ENCODE data around the gene FABP2. TPM values are rescaled to one million over a fixed set of nuclear protein-coding genes. Genes with fewer than 3 reads are reported as not detected.
"Not testable (repeated sequence)": the region's sequence is repeated elsewhere in the genome, so short reads cannot be mapped to it uniquely, and the experiment has no call there.

Gene FABP2
- polyA plus RNA-seq, 6 donors from 2014 or later: not detected

DNA sequence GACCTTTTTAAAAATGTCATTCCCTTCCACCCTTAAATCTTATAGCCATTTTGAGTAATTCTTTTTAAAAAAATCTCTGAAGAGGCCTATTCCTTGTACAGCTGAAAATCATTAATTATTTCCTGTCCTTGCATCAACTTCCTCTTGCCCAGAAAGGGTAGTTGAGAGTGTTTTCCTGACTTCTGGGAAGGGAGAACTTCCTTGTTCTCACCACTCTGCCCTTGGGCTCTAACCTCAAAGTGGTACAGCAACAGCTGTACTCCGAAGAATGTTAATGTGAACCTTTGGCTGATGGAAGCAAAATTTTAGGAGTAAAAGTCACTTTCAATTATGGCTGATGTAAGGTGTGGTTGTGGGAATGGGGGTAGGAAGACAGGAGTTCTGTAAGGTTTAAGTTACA lies 15.1 kb upstream of the FABP2 start:
- no peak for DNase-seq
- Mint-ChIP-seq H3K4me3 (no peak overlapping the region), H3K36me3 (no peaks in the 10 kb centered on the region), H3K27ac (no peak overlapping the region), H3K9me3 (no peaks in the 10 kb centered on the region), H3K4me1 (peaks cover 0 to 3% (median 0%) of the 10 kb centered on the region in 3 donors), H3K27me3 (peaks cover 0 to 6% (median 0%) of the 10 kb centered on the region in 3 donors)
- no peak for ATAC-seq (ENCODE audit: low read depth in 2 of 2)

DNA sequence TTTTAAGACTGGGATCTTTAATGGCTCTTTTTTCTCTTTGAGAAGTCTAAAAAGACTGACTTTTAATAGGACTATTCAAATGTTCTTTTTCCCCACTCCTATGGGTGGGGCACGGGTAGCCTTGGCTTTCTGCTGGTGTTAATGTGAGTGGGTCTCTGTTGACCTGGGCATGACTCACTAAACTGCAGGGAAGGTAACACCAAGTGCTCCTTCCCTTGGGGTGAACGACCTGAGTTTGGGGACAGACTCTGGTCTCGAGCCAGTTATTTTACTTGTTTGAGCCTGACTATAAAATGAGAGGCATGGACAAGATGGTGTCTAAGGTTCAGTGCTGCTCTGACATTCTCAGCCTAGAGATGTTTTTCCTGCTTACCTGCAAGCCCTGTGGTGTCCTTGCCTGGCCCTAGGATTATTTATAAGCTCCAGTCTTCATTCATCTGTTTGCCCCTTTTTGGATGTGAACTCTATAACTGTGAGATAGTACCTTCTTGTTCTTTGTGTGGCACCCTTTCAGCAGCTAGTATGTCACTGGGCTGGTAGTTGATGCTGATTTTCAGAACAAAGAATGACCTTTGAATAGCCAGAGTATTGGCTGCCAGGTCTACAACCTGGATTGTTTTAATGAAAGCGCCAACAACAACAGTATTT lies 14.5 kb upstream of the FABP2 start:
- H3K9me3 Mint-ChIP-seq; H3K36me3 Mint-ChIP-seq; H3K27ac Mint-ChIP-seq; H3K4me1 Mint-ChIP-seq; DNase-seq; H3K27me3 Mint-ChIP-seq; ATAC-seq (ENCODE audit: low read depth in 2 of 2); H3K4me3 Mint-ChIP-seq: not testable (repeated sequence)

DNA sequence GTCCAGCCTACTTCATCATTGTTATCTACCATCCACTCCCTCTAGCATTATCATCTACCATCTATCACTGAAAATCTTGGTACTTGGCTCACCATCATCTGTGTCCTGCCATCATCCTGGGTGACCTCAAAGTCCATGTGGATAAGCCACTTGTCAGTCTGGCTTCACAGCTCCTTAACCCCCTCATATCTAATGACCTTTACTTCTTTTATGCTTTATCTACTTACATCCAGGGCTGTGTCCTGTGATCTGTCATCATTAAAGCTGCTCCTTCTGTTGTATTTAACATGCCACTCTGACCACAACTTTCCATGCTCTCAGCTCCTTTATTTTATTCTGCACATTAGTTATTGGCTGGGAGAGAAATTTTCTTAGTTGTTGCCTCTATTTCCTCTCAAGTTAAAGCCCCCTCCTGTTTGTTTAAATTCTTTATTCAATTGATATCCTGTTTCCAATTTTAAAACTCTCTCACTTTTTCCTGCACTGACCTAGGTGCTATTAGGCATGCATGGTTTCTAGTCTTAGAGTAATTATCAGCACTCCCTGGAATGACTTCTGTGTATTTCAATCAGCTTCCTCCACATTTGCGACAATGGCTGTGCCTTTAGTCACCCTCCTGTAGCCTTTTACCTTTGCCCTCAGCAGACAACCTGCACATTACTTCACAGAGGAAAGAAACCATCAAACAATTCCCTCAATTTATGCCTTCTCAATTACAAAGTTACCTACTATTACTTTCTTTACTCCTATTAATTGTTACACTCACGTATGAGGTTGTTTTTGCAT lies 8.1 kb upstream of the FABP2 start:
- Mint-ChIP-seq H3K27ac (peak overlapping the region in 1 of 6 donors; percentile 4), H3K9me3 (peaks cover 0 to 4% (median 2%) of the 10 kb centered on the region in 7 donors), H3K36me3 (no peaks in the 10 kb centered on the region), H3K4me3 (no peak overlapping the region), H3K27me3 (peaks cover 0 to 28% (median 25%) of the 10 kb centered on the region in 3 donors), H3K4me1 (no peaks in the 10 kb centered on the region)
- DNase-seq (no peak), ATAC-seq (ENCODE audit: low read depth in 2 of 2) (no peak)

DNA sequence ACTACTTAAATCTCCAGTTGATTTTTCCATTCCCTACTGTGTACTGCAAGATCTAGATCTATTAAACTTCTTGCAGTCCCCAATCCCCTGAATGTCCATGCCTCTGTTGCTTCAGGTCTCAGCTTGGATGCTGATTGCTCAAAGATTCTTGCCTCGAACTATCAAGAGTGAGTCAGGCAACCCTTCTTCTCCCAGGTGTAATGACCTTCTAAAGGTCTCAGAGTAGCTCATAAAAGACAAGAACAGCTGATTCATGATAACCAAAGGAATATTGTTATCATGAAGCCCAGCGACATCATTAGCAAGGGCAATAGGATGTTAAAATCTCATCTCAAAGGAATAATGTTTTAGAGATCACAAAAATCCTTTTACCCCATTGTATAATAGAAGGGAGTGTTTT lies 6.8 kb upstream of the FABP2 start:
- Mint-ChIP-seq H3K27me3 (peaks cover 0 to 28% (median 25%) of the 10 kb centered on the region in 3 donors), H3K4me1 (no peaks in the 10 kb centered on the region), H3K27ac (no peak overlapping the region), H3K36me3 (no peaks in the 10 kb centered on the region), H3K4me3 (no peak overlapping the region), H3K9me3 (peaks cover 0 to 4% (median 2%) of the 10 kb centered on the region in 7 donors)
- no peak for ATAC-seq (ENCODE audit: low read depth in 2 of 2)
- DNase-seq: no peak

DNA sequence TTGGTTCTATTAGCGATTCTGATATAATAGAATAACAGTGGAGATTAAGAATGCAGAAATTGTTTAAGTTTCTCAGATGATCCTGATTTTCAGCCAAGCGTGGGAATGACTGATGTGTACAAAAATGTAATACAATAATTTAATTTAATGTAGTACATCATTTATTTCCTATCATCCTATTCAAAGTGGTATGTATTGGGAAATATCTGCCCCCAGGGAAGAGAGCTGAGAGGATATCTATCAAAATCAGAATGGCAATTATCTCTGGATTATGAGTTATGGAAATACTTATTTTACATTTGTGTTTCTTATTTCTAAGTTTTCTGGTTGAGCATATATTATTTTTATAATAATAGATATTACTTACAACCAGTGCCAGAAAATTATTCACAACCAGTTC lies 3.9 kb downstream of the FABP2 start:
- no peak for DNase-seq
- no peak overlapping the region for H3K27ac Mint-ChIP-seq
- peaks cover 0 to 14% (median 5%) of the 10 kb centered on the region in 3 donors for H3K27me3 Mint-ChIP-seq
- ATAC-seq (ENCODE audit: low read depth in 2 of 2): no peak
- no peak overlapping the region for H3K4me3 Mint-ChIP-seq
- H3K9me3 Mint-ChIP-seq: no peaks in the 10 kb centered on the region
- H3K4me1 Mint-ChIP-seq: no peaks in the 10 kb centered on the region
- no peaks in the 10 kb centered on the region for H3K36me3 Mint-ChIP-seq

DNA sequence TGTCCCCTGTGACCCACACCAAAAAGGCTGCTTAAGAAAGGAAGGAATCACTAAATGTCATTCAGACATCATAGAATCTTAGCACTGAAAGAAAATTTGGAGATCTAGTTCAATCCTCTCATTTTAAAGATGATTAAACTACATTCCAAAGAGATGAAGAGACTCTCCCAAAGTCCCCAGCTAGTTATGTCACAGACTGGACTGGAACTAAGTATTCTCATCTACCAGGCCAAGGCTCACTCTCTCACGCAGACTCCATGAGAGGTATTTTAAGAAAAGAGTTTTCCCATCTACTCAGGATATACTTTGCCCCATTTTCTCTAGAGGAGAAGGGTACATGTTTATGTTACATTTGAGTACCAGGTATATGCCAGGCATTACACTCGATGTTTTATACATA lies 6.9 kb downstream of the FABP2 start:
- H3K9me3 Mint-ChIP-seq: no peaks in the 10 kb centered on the region
- H3K4me1 Mint-ChIP-seq: no peaks in the 10 kb centered on the region
- no peak for DNase-seq
- peak overlapping the region in 1 of 6 donors; percentile 34 for H3K27ac Mint-ChIP-seq
- no peaks in the 10 kb centered on the region for H3K36me3 Mint-ChIP-seq
- H3K4me3 Mint-ChIP-seq: no peak overlapping the region
- ATAC-seq (ENCODE audit: low read depth in 2 of 2): no peak
- H3K27me3 Mint-ChIP-seq: peaks cover 0 to 10% (median 5%) of the 10 kb centered on the region in 3 donors

DNA sequence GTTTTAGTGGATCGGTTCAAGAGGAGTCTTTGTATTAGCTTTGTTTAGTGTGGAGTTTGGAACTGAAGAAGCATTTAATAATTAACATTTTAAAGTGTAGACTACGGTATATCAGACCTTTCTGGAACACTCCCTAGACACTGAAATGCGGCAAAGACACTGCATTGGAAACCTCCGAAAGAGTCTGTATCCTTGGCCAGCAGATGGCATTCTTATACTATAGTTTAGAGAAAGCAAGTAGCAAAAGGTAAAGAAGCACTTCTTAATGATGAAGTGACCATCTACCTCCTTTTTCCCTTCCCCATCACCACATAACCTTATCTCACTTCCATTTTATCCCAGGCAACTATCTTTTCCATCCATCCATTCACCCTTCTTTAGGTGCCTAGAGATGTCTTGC lies 7.6 kb downstream of the FABP2 start:
- Mint-ChIP-seq H3K27me3 (peaks cover 0 to 10% (median 5%) of the 10 kb centered on the region in 3 donors), H3K36me3 (no peaks in the 10 kb centered on the region), H3K9me3 (no peaks in the 10 kb centered on the region), H3K27ac (peak overlapping the region in 1 of 6 donors; percentile 19), H3K4me3 (no peak overlapping the region), H3K4me1 (no peaks in the 10 kb centered on the region)
- ATAC-seq (ENCODE audit: low read depth in 2 of 2) (peak; percentile 35 to 52), DNase-seq (peak; percentile 30)

DNA sequence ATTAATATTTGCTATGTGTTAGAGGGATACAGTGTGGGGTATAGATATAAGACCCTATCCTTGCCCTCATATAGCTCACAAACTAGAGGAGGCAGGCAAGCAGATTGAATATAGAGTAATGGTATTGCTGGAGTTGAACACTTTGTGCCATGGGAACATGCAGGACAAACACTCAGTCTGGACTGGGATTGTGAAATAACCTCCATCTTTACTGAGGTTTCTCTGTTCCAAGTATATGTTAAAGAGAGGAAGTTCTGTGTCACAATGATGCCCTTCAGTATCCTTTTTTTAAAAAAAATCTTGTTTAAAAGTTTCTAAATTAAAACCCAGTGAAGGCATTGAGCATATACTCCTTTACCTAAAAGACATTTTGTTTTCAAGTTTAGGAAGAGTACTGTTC lies 8.7 kb downstream of the FABP2 start:
- Mint-ChIP-seq H3K4me3 (no peak overlapping the region), H3K9me3 (no peaks in the 10 kb centered on the region), H3K27me3 (peaks cover 0 to 10% (median 5%) of the 10 kb centered on the region in 3 donors), H3K27ac (peak overlapping the region in 1 of 6 donors; percentile 37), H3K4me1 (no peaks in the 10 kb centered on the region), H3K36me3 (no peaks in the 10 kb centered on the region)
- no peak for DNase-seq
- no peak for ATAC-seq (ENCODE audit: low read depth in 2 of 2)

DNA sequence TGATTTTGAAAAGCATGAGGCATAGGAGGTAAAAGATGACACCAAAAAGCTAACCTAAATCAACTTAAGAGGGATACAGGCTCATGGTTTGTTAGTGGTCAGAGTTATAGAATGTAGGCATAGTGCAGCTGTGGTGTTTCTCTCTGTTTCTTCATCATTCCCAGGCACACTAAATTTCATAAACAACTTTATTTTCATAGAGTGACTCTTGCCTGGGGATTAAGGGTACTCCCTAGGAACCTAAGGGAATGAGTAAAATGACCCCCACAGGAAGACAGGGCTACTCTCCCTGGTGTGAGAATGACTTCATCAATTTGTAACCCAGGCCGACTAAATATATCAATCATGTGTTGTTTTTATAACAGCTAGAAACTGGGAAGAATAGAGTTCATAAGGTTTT lies 11.1 kb downstream of the FABP2 start:
- no peak overlapping the region for H3K27ac Mint-ChIP-seq
- H3K27me3 Mint-ChIP-seq: peaks cover 0 to 6% (median 5%) of the 10 kb centered on the region in 3 donors
- no peak for DNase-seq
- no peak overlapping the region for H3K4me3 Mint-ChIP-seq
- no peaks in the 10 kb centered on the region for H3K9me3 Mint-ChIP-seq
- H3K4me1 Mint-ChIP-seq: no peaks in the 10 kb centered on the region
- no peak for ATAC-seq (ENCODE audit: low read depth in 2 of 2)
- H3K36me3 Mint-ChIP-seq: no peaks in the 10 kb centered on the region

DNA sequence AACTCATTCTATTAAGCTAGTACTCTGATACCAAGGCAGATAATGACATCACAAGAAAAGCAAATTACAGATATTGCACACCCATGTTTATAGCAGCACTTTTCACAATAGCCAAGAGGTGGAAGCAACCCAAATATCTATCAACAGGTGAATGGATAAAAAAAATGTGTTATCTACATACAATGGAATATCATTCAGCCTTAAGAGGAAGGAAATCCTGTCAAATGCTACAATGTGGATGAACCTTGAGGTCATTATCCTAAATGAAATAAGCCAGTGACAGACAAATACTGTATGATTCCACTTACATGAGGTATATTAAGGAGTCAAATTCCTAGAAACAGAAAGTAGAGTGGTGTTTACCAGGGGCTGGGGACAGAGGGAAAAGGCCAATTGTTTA lies 14.3 kb downstream of the FABP2 start:
- ATAC-seq (ENCODE audit: low read depth in 2 of 2): no peak
- DNase-seq: no peak
- H3K9me3 Mint-ChIP-seq: peaks cover 0 to 3% (median 0%) of the 10 kb centered on the region in 7 donors
- no peak overlapping the region for H3K4me3 Mint-ChIP-seq
- peaks cover 0 to 5% (median 0%) of the 10 kb centered on the region in 3 donors for H3K27me3 Mint-ChIP-seq
- H3K27ac Mint-ChIP-seq: no peak overlapping the region
- H3K4me1 Mint-ChIP-seq: peaks cover 0 to 4% (median 0%) of the 10 kb centered on the region in 3 donors
- no peaks in the 10 kb centered on the region for H3K36me3 Mint-ChIP-seq

DNA sequence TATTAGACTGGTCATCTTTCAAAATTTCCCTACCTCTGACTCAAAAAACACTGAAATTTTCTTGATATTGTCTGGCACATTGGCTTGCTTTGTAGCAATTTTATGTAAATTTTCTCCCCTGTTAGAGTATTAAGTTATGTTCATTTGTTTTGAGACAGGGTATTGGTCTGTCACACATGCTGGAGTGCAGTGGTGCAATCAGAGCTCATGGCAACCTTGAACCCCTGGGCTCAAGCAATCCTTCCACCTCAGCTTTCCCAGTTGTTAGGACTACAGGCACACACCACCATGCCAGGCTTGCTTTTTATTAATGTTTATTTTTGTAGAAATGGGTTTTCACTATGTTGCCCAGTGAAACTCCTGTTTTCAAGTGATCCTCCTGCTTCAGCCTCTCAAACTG lies 17.5 kb downstream of the FABP2 start:
- H3K9me3 Mint-ChIP-seq: peaks cover 0 to 3% (median 0%) of the 10 kb centered on the region in 7 donors
- peaks cover 15 to 21% (median 16%) of the 10 kb centered on the region in 3 donors for H3K4me1 Mint-ChIP-seq
- H3K36me3 Mint-ChIP-seq: peaks cover 0 to 5% of the 10 kb centered on the region in 2 donors
- DNase-seq (no peak), ATAC-seq (ENCODE audit: low read depth in 2 of 2) (no peak)
- H3K4me3 Mint-ChIP-seq: no peak overlapping the region
- peaks cover 0 to 5% (median 0%) of the 10 kb centered on the region in 3 donors for H3K27me3 Mint-ChIP-seq
- no peak overlapping the region for H3K27ac Mint-ChIP-seq

DNA sequence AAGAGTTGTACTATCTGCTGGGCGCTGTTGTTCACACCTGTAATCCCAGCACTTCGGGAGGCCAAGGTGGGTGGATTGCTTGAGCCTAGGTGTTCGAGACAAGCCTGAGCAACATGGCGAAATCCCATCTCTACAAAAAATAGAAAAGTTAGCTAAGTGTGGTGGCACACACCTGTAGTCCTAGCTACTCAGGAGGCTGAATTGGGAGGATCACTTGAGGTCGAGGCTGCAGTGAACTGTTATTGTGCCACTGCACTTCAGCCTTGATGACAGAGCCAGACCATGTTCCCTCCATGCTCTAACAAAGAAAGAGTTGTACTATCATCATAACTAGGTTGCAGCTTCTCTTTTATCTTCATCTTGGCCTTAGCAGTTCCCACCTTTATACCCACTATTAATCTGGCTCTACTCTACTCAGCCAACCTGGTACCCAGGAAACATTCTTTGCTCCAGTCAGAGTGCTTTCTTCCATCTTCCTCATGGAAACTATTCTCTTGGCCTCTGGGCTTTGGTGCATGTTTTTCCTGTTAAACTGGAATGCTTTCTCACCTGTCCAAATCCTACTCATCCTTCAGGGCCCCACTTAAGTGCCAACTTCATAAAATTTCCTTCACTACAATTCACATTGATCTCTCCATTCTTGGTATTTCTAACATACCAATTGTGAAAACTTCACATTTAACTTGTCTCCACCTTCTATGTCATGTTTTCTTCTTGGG lies 18.2 kb downstream of the FABP2 start:
- H3K4me1 Mint-ChIP-seq: peaks cover 22 to 28% (median 23%) of the 10 kb centered on the region in 3 donors
- peak overlapping the region in 1 of 8 donors; percentile 23 for H3K4me3 Mint-ChIP-seq
- DNase-seq: no peak
- peaks cover 0 to 3% (median 0%) of the 10 kb centered on the region in 7 donors for H3K9me3 Mint-ChIP-seq
- no peak for ATAC-seq (ENCODE audit: low read depth in 2 of 2)
- H3K27ac Mint-ChIP-seq: no peak overlapping the region
- peaks cover 0 to 5% (median 0%) of the 10 kb centered on the region in 3 donors for H3K27me3 Mint-ChIP-seq
- peaks cover 0 to 5% of the 10 kb centered on the region in 2 donors for H3K36me3 Mint-ChIP-seq

DNA sequence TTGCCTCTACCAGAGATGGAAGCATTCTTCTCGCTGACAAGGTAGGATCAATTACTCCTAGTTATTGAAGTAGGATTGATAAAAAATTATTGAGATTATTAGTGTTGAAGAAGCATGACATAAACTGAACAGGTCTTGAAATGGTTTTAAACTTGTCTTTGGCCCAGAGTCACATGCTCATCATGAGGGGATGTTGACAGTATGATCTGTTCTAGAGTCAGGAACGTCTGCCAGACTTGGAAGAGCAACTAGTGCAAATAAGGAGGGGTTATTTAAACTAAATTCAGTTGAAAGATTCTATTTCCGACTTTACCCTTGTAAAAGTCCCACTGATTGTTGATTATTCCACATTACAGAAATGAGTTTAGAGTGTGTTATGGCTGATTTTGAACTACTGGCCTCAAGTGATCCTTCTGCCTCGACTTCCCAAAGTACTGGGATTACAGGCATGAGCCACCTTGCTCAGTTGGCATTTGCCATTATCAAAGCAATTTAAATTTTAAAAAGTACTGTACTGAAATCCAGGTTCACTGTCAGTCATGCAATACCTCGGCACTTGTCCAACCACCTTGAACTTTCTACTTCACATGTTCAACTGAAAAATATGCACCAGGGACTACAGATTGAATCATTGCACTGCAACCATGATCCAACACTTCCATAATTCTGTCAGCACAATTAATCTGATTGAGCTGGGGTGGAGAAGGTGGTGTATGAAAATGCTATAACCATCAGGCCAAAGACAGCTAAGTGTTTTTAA lies 19.7 kb downstream of the FABP2 start:
- Mint-ChIP-seq H3K27ac (no peak overlapping the region), H3K9me3 (peaks cover 0 to 3% (median 0%) of the 10 kb centered on the region in 7 donors), H3K4me3 (peak overlapping the region in 5 of 8 donors; percentile 7 to 99 (median 96)), H3K36me3 (peaks cover 5% of the 10 kb centered on the region in 2 donors), H3K4me1 (peaks cover 24 to 39% (median 32%) of the 10 kb centered on the region in 3 donors), H3K27me3 (peaks cover 0 to 5% (median 0%) of the 10 kb centered on the region in 3 donors)
- ATAC-seq (ENCODE audit: low read depth in 2 of 2) (no peak), DNase-seq (no peak)

Measured in naive B cell (primary cell).